Keratinocyte (primary cell): ENCODE results near the gene CCBE1.

Source experiments
- CTCF ChIP-seq, 3 experiments: IDR thresholded peaks in 1 of 3; conservative IDR thresholded peaks in 1 of 3; optimal IDR thresholded peaks in 1 of 3; 2 replicates in 2 of 3; 3 replicates in 1 of 3; pipeline versions ENCODE3 to v1.5.1; 2011; ENCODE audit warnings: low read length in 3 of 3, mild to moderate bottlenecking in 3 of 3, moderate library complexity in 2 of 3, control low read depth in 1 of 3, inconsistent platforms in 1 of 3; ENCODE audit not compliant: insufficient read depth in 2 of 3; ENCODE audit errors: extremely low read depth in 1 of 3
- EZH2 ChIP-seq: IDR thresholded peaks from one replicate; pipeline ENCODE4 v1.6.1; 2012; ENCODE audit warnings: inconsistent platforms, mild to moderate bottlenecking, low read length, moderate library complexity

GRCh38 chr18:59382383-59382782, 314.8 kb downstream of the CCBE1 start:
- TF ChIP-seq CTCF (optimal IDR thresholded peaks at IDR 0.05 in 1 of 3, IDR thresholded peaks at IDR 0.05 in 1 of 3, conservative IDR thresholded peaks at IDR 0.05 in 1 of 3; ENCODE audit: extremely low read depth in 1 of 3, insufficient read depth in 2 of 3, low read length in 3 of 3) (peak in 1 of 3 experiments; percentile 18), EZH2 (no peak)
